HG03457 (cell line): ENCODE results near the gene ZNRF4.
"Not testable (repeated sequence)": the region's sequence is repeated elsewhere in the genome, so short reads cannot be mapped to it uniquely, and the experiment has no call there.

Experiments used
- ATAC-seq: cut with Tn5 transposase; IDR thresholded peaks from one replicate; pipeline ENCODE4 v1.9.1; 2021; ENCODE audit warnings: moderate number of reproducible peaks; ENCODE audit not compliant: unreplicated experiment

The ZNRF4 gene

GRCh38 chr19:5455367-5456129 is at the start of gene ZNRF4:
Gene ZNRF4 (plus strand): TSS chr19:5455417. CDS start chr19:5455492, 75 bp downstream.
- no peak for ATAC-seq

- ATAC-seq = not testable (repeated sequence)
Measured at GRCh38 chr19:5406198-5406597, 49.0 kb upstream of the ZNRF4 start.

GRCh38 chr19:5406816-5407215 is 48.4 kb upstream of the ZNRF4 start:
- no peak for ATAC-seq

GRCh38 chr19:5407356-5407755 is 47.9 kb upstream of the ZNRF4 start:
- no peak for ATAC-seq

GRCh38 chr19:5417495-5418436 is 37.5 kb upstream of the ZNRF4 start:
- ATAC-seq = no peak

- ATAC-seq = no peak
Measured at GRCh38 chr19:5418677-5419076, 36.5 kb upstream of the ZNRF4 start.

- ATAC-seq = no peak
Measured at GRCh38 chr19:5420953-5421352, 34.3 kb upstream of the ZNRF4 start.

- ATAC-seq = no peak
Measured at GRCh38 chr19:5423567-5424125, 31.6 kb upstream of the ZNRF4 start.

GRCh38 chr19:5424192-5424973 is 30.8 kb upstream of the ZNRF4 start:
- ATAC-seq = no peak

GRCh38 chr19:5425260-5425659 is 30.0 kb upstream of the ZNRF4 start:
- no peak for ATAC-seq

GRCh38 chr19:5430237-5430636 is 25.0 kb upstream of the ZNRF4 start:
- ATAC-seq = no peak

- no peak for ATAC-seq
Measured at GRCh38 chr19:5432687-5433086, 22.5 kb upstream of the ZNRF4 start.

GRCh38 chr19:5434351-5434917 is 20.8 kb upstream of the ZNRF4 start:
- no peak for ATAC-seq

- ATAC-seq = no peak
Measured at GRCh38 chr19:5434970-5435641, 20.1 kb upstream of the ZNRF4 start.

- no peak for ATAC-seq
Measured at GRCh38 chr19:5435642-5436017, 19.6 kb upstream of the ZNRF4 start.

GRCh38 chr19:5436106-5436947 is 18.9 kb upstream of the ZNRF4 start:
- ATAC-seq = no peak

- ATAC-seq = no peak
Measured at GRCh38 chr19:5436948-5437306, 18.3 kb upstream of the ZNRF4 start.

- not testable (repeated sequence) for ATAC-seq
Measured at GRCh38 chr19:5438756-5439155, 16.5 kb upstream of the ZNRF4 start.

GRCh38 chr19:5439452-5439851 is 15.8 kb upstream of the ZNRF4 start:
- ATAC-seq = no peak
